ENCODE data around the gene GPR25.

DNA sequence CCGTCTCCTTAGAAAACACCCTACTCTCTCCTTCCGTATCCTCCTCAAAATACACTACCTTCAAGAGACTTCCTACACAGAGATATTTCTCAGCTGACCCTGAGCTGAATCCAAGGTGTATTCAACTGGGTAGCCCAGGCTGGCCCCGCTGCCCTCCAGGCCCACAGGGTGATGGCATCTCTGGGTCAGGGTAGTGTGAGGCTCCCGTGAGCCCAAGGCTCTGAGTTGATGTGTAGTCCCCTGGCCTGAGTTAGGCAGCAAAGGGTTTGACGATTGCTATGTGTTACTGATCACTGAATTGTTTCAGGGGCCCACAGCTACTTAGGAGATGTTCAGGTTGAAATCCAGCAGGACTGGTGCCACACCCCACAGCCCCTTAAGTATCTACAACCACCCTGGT, 28.6 kb downstream of the GPR25 start:
- TF ChIP-seq EZH2 (IDR thresholded peaks at IDR 0.05; ENCODE audit: low read length): no peak
- TF ChIP-seq, protein P1, sequence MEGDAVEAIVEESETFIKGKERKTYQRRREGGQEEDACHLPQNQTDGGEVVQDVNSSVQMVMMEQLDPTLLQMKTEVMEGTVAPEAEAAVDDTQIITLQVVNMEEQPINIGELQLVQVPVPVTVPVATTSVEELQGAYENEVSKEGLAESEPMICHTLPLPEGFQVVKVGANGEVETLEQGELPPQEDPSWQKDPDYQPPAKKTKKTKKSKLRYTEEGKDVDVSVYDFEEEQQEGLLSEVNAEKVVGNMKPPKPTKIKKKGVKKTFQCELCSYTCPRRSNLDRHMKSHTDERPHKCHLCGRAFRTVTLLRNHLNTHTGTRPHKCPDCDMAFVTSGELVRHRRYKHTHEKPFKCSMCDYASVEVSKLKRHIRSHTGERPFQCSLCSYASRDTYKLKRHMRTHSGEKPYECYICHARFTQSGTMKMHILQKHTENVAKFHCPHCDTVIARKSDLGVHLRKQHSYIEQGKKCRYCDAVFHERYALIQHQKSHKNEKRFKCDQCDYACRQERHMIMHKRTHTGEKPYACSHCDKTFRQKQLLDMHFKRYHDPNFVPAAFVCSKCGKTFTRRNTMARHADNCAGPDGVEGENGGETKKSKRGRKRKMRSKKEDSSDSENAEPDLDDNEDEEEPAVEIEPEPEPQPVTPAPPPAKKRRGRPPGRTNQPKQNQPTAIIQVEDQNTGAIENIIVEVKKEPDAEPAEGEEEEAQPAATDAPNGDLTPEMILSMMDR (optimal IDR thresholded peaks at IDR 0.05 in 1 of 3, IDR thresholded peaks at IDR 0.05 in 1 of 3, conservative IDR thresholded peaks at IDR 0.05 in 1 of 3; ENCODE audit: extremely low read depth in 1 of 3, insufficient read depth in 2 of 3, low read length in 3 of 3): no peak

Measured in keratinocyte (primary cell).